SJCRH30 (cell line): Measurements from ENCODE around the gene GEMIN2. TPM values are rescaled to one million over a fixed set of nuclear protein-coding genes. Genes with fewer than 3 reads are reported as not detected.
"Not testable (repeated sequence)": the region's sequence is repeated elsewhere in the genome, so short reads cannot be mapped to it uniquely, and the experiment has no call there.

Experiments
- DNase-seq, 2 experiments: peaks; one replicate each; pipeline ENCODE4 v3.0.0-alpha.2; 2015 to 2020
- H3K27ac ChIP-seq: fragments of 250-450 bp; sonication (Bioruptor Pico); 2 replicates; pipeline ENCODE4 v1.5.1; 2020; ENCODE audit warnings: mild to moderate bottlenecking, moderate library complexity
- H3K27me3 ChIP-seq: fragments of 250-450 bp; sonication (Bioruptor Pico); 2 replicates; pipeline ENCODE4 v1.5.1; 2020; ENCODE audit warnings: mild to moderate bottlenecking, moderate library complexity
- H3K36me3 ChIP-seq: fragments of 250-450 bp; sonication (Bioruptor Pico); 2 replicates; pipeline ENCODE4 v1.5.1; 2020; ENCODE audit warnings: mild to moderate bottlenecking, moderate library complexity
- H3K4me1 ChIP-seq: fragments of 250-450 bp; sonication (Bioruptor Pico); 2 replicates; pipeline ENCODE4 v1.5.1; 2020; ENCODE audit warnings: mild to moderate bottlenecking, moderate library complexity
- H3K4me3 ChIP-seq: fragments of 250-450 bp; sonication (Bioruptor Pico); 2 replicates; pipeline ENCODE4 v1.5.1; 2020; ENCODE audit warnings: mild to moderate bottlenecking, moderate library complexity
- H3K9me3 ChIP-seq: fragments of 250-450 bp; sonication (Bioruptor Pico); replicated peaks from 2 replicates; pipeline ENCODE4 v1.5.1; 2020; ENCODE audit warnings: mild to moderate bottlenecking, moderate library complexity
- total RNA-seq: library from RNA; depleted of rRNA; stranded (reverse); fragments of >200 nt; shearing (Covaris generic); gene quantifications from 2 replicates; pipeline ENCODE4 v1.2.3, GENCODE V29; 2014

GEMIN2 gene
- total RNA-seq, 1 experiment from 2014 or later = 73.6 TPM

GRCh38 chr14:39145266-39145966 lies 31.3 kb downstream of the GEMIN2 start:
- Histone ChIP-seq H3K9me3 (no peaks in the 10 kb centered on the region), H3K27me3 (no peaks in the 10 kb centered on the region), H3K27ac (no peak overlapping the region), H3K4me3 (no peak overlapping the region), H3K4me1 (no peaks in the 10 kb centered on the region), H3K36me3 (peaks cover 35% of the 10 kb centered on the region)
- DNase-seq = no peak

GRCh38 chr14:39154594-39155189 lies 40.6 kb downstream of the GEMIN2 start:
- Histone ChIP-seq H3K9me3 (no peaks in the 10 kb centered on the region), H3K4me1 (no peaks in the 10 kb centered on the region), H3K27me3 (no peaks in the 10 kb centered on the region), H3K36me3 (peaks cover 71% of the 10 kb centered on the region), H3K27ac (no peak overlapping the region), H3K4me3 (no peak overlapping the region)
- no peak for DNase-seq

DNA sequence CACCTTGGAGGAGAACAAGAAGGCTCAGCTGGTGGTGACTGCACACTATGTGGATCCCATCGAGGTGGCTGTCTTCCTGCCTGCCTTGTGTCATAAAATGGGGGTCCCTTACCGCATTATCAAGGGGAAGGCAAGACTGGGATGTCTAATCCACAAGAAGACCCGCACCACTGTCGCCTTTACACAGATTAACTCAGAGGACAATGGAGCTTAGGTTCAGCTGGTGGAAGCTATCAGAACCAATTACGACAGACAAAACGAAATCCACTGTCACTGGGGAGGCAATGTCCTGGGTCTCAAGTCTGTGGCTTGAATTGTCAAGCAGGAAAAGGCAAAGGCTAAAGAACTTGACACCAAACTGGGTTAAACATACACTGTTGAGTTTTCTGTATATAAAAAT lies 43.4 kb downstream of the GEMIN2 start:
- H3K9me3 ChIP-seq = no peaks in the 10 kb centered on the region
- H3K4me3 ChIP-seq = no peak overlapping the region
- H3K36me3 ChIP-seq = peaks cover 48% of the 10 kb centered on the region
- H3K27me3 ChIP-seq = no peaks in the 10 kb centered on the region
- no peak for DNase-seq
- no peak overlapping the region for H3K27ac ChIP-seq
- no peaks in the 10 kb centered on the region for H3K4me1 ChIP-seq

DNA sequence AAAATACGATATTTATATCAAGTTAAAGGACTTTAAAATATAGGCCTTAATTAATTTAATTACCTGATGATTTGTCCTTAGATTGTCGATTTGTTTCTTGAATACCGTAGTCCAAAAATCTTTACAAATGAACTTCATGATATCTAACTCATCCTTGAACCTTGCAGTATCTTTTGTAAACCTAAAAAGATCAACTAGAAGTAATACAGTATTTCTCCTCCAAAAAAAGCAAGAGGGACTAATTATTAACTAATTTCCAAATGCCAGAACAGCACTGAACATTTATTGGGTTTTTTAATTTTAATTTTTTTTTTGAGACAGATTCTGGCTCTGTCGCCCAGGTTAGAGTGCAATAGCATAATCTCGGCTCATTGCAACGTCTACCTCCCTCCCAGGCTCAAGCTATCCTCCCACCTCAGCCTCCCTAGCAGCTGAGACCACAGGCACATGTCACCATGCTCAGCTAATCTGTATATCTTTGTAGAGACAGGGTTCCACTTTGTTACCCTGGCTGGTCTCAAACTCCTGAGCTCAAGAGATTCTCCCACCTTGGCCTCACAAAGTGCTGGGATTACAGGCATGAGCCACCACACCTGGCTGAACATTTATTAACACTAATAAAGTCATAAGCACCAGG lies 44.2 kb downstream of the GEMIN2 start:
- H3K36me3 ChIP-seq = peaks cover 44% of the 10 kb centered on the region
- no peaks in the 10 kb centered on the region for H3K4me1 ChIP-seq
- no peak overlapping the region for H3K27ac ChIP-seq
- H3K27me3 ChIP-seq = no peaks in the 10 kb centered on the region
- no peaks in the 10 kb centered on the region for H3K9me3 ChIP-seq
- DNase-seq = no peak
- no peak overlapping the region for H3K4me3 ChIP-seq

DNA sequence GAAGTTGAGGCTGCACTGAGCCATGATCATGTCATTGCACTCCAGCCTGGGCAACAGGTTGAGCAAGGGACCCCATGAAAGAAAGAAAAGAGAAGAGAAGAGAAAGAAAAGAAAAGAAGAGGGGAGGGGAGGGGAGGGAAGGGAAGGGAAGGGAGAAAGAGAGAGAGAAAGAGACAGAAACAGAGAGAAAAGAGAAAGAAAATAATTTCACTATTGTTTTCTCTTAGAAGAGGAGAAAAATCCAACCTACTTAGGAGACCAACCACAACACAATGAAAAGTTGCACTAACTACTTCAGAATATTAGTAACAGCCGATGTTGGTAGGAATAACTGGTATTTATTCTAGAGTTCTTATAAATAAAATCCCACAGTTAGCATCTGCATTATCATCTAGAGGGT lies 46.4 kb downstream of the GEMIN2 start:
- Histone ChIP-seq H3K4me3 (no peak overlapping the region), H3K9me3 (no peaks in the 10 kb centered on the region), H3K27ac (no peak overlapping the region), H3K4me1 (no peaks in the 10 kb centered on the region), H3K36me3 (peaks cover 34% of the 10 kb centered on the region), H3K27me3 (no peaks in the 10 kb centered on the region)
- no peak for DNase-seq

DNA sequence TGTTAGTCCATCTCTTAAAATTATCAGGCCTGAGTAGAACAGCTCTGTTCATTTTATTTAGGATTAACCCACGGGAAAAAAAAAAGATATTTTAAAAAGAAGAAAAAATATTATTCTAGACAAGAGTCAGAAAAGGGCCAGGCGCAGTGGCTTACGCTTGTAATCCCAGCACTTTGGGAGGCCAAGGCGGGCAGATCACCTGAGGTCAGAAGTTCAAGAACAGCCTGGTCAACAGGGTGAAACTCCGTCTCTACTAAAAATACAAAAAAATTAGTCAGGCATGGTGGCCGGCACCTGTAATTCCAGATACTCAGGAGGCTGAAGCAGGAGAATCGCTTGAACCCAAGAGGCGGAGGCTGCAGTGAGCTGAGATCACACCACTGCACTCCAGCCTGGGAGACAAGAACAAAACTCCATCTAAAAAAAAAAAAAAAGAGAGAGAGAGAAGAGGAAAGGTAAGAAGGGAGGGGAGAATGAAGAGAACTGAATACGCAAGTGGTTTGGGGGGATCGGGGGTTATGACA lies 53.7 kb downstream of the GEMIN2 start:
- peaks cover 10% of the 10 kb centered on the region; the same call in 1 of the 2 replicates for H3K4me1 ChIP-seq
- H3K9me3 ChIP-seq, H3K27ac ChIP-seq, DNase-seq, H3K4me3 ChIP-seq, H3K36me3 ChIP-seq, H3K27me3 ChIP-seq: not testable (repeated sequence)

DNA sequence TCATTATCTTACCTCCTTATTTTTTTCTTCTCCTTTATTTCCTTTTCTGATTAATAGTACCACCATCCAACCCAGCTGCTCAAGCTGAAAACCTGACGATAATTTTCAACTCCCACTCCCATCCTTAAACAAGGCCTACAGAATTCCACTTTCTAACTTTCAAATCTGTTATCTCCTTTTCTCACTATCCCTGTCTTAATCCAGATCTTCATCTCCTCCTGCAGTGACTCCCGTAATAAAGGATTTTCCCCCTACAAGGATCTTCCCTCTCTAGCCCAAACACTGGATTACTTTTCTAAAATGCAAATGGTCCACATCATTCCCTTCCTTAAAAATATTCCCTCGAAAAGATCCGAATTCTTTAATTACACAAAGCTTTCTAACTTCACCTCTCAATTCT lies 54.5 kb downstream of the GEMIN2 start:
- Histone ChIP-seq H3K36me3 (no peaks in the 10 kb centered on the region; the same call in 1 of the 2 replicates), H3K27ac (no peak overlapping the region), H3K27me3 (no peaks in the 10 kb centered on the region), H3K4me1 (peaks cover 10% of the 10 kb centered on the region; the same call in 1 of the 2 replicates), H3K4me3 (peak overlapping the region; percentile 90), H3K9me3 (no peaks in the 10 kb centered on the region)
- DNase-seq = no peak

DNA sequence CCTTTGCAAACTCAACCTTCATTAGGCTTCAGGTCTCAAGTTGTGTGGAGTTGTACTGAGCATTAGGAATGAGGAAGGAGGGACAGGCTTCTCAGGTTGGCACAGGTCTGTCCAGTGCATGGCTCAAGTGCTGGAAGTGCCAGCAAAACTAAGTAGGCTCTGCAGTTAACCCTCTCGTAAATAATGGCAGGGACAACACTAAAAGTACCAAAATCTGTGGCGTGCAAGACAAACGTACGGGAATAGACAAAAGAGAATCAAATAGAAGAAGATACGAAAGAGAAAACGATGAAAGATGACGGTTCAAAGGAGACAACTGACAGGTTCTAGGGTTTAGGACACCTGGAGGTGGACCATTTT lies 55.4 kb downstream of the GEMIN2 start:
- no peaks in the 10 kb centered on the region for H3K27me3 ChIP-seq
- H3K27ac ChIP-seq = peak overlapping the region; percentile 94
- no peaks in the 10 kb centered on the region for H3K9me3 ChIP-seq
- H3K36me3 ChIP-seq = no peaks in the 10 kb centered on the region
- peak overlapping the region; percentile 90 for H3K4me3 ChIP-seq
- no peak for DNase-seq
- peaks cover 10% of the 10 kb centered on the region; the same call in 1 of the 2 replicates for H3K4me1 ChIP-seq

DNA sequence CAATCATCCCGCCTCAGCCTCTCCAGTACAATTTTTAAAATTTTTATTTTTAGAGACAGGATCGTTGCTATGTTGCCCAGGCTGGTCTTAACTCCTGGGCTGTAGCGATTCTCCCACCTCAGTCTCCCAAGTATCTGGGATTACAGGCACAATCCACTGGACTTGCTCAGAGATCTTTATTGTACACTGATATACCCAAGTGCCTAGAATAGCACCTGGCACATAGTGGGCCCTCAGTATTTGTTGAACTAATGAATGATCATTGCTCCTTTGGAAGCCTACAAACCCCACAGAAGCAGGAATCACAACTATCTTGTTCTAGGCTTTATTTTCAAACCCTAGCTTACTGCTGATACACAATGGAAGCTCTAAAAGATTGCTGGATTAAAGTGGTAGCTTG lies 59.1 kb downstream of the GEMIN2 start:
- Histone ChIP-seq H3K4me3 (no peak overlapping the region), H3K36me3 (peaks cover 25% of the 10 kb centered on the region), H3K4me1 (peaks cover 15% of the 10 kb centered on the region; the same call in 1 of the 2 replicates), H3K27ac (no peak overlapping the region), H3K9me3 (no peaks in the 10 kb centered on the region), H3K27me3 (no peaks in the 10 kb centered on the region)
- no peak for DNase-seq

- H3K4me1 ChIP-seq = peaks cover 8% of the 10 kb centered on the region; the same call in 1 of the 2 replicates
- DNase-seq = peak; percentile 98 to 99
Observed at GRCh38 chr14:39174560-39175444, 60.7 kb downstream of the GEMIN2 start, which contains the start of gene PNN. PNN (plus strand) TSS chr14:39175254; CDS start chr14:39175280, 26 bp downstream.

GRCh38 chr14:39175445-39176262 lies 61.5 kb downstream of the GEMIN2 start:
- DNase-seq = peak; percentile 65 to 69
- peak overlapping the region; percentile 92 for H3K27ac ChIP-seq
- H3K4me3 ChIP-seq = peak overlapping the region; percentile 83
- H3K9me3 ChIP-seq = no peaks in the 10 kb centered on the region
- H3K4me1 ChIP-seq = peaks cover 8% of the 10 kb centered on the region; the same call in 1 of the 2 replicates
- peaks cover 47% of the 10 kb centered on the region for H3K36me3 ChIP-seq
- H3K27me3 ChIP-seq = no peaks in the 10 kb centered on the region

More at GRCh38 chr14:39174560-39175444, 60.7 kb downstream of the GEMIN2 start, which contains the start of gene PNN:
- peaks cover 39% of the 10 kb centered on the region for H3K36me3 ChIP-seq
- peak within 1 kb of the TSS; percentile 92 for H3K27ac ChIP-seq
- H3K9me3 ChIP-seq = no peaks in the 10 kb centered on the region
- no peaks in the 10 kb centered on the region for H3K27me3 ChIP-seq
- peak within 1 kb of the TSS; percentile 83 for H3K4me3 ChIP-seq

- H3K27me3 ChIP-seq = no peaks in the 10 kb centered on the region
- H3K4me1 ChIP-seq = 0 out of 2 replicates have a peak, but pooled peaks cover 4% of the 10 kb centered on the region
- DNase-seq = no peak
- H3K36me3 ChIP-seq = peaks cover 56% of the 10 kb centered on the region
- peak overlapping the region; percentile 92 for H3K27ac ChIP-seq
- peak overlapping the region; percentile 83 for H3K4me3 ChIP-seq
- no peaks in the 10 kb centered on the region for H3K9me3 ChIP-seq
Observed at GRCh38 chr14:39176263-39177167, 62.4 kb downstream of the GEMIN2 start.

DNA sequence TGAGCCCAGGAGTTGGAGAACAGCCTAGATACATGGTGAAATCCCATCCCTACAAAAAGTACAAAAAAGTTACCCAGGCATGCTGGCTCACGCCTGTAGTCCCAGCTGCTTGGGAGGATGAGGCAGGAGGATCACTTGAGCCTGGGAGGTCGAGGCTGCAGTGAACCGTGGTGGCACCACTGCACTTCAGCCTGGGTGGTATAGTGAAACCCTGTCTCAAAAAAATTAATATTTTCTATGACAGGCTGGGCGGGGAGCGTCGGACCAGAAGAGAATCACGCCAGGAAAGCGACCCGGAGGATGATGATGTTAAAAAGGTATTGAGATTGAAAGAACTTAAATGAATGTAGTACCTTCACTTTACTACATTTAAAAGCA lies 63.0 kb downstream of the GEMIN2 start:
- Histone ChIP-seq H3K4me1 (0 out of 2 replicates have a peak, but pooled peaks cover 4% of the 10 kb centered on the region), H3K36me3 (peaks cover 62% of the 10 kb centered on the region), H3K27me3 (no peaks in the 10 kb centered on the region)

More for the DNA sequence above, 63.0 kb downstream of the GEMIN2 start:
- Histone ChIP-seq H3K9me3 (no peaks in the 10 kb centered on the region), H3K4me3 (no peak overlapping the region), H3K27ac (no peak overlapping the region)
- no peak for DNase-seq
